H1 (cell line): ENCODE results near the gene UGGT2. TPM values are rescaled to one million over a fixed set of nuclear protein-coding genes. Genes with fewer than 3 reads are reported as not detected.

ENCODE experiments used
- CTCF ChIA-PET: fragments of 300-600 bp; sonication (Branson Sonifier 250); formaldehyde crosslinking; loops from one replicate; lab custom pipeline; 2021; ENCODE audit not compliant: partially characterized antibody; lab: Charles Lee
- POLR2A ChIA-PET: fragments of 300-600 bp; sonication (Branson Sonifier 250); formaldehyde crosslinking; loops from one replicate; lab custom pipeline; 2021; ENCODE audit warnings: inconsistent platforms; ENCODE audit not compliant: partially characterized antibody; lab: Charles Lee
- DNase-seq, 2 experiments: peaks; one replicate each; pipeline versions ENCODE4 v3.0.0 to v3.0.0-alpha.2; 2010 to 2022; ENCODE audit warnings: low spot score in 2 of 2, low read depth in 1 of 2, mixed read lengths in 1 of 2
- FAIRE-seq: peaks from 2 replicates; lab custom pipeline; 2011; peaks lifted over from hg19 to GRCh38; lab: Jason Lieb, UNC
- H2AFZ ChIP-seq: 2 replicates; pipeline ENCODE4 v1.8.1; 2012; ENCODE audit warnings: low read length, inconsistent platforms
- H2AK5ac ChIP-seq: 2 replicates; pipeline ENCODE4 v1.6.1; 2013; ENCODE audit warnings: low read depth, low read length
- H2BK120ac ChIP-seq: replicated peaks from 2 replicates; pipeline ENCODE3; 2013; ENCODE audit warnings: low read depth, low read length, inconsistent platforms
- H2BK12ac ChIP-seq: 2 replicates; pipeline ENCODE4 v1.6.1; 2013; ENCODE audit warnings: low read depth, low read length
- H2BK15ac ChIP-seq: 2 replicates; pipeline ENCODE4 v1.6.1; 2013; ENCODE audit warnings: low read length
- H2BK20ac ChIP-seq: 2 replicates; pipeline ENCODE4 v1.6.1; 2013; ENCODE audit warnings: low read length
- H2BK5ac ChIP-seq: 2 replicates; pipeline ENCODE4 v1.6.1; 2013; ENCODE audit warnings: low read depth, low read length
- H3K14ac ChIP-seq: 2 replicates; pipeline ENCODE4 v1.6.1; 2013; ENCODE audit warnings: inconsistent platforms; ENCODE audit not compliant: insufficient read length
- H3K18ac ChIP-seq: 2 replicates; pipeline ENCODE4 v1.6.1; 2013; ENCODE audit warnings: low read length; ENCODE audit errors: extremely low read depth
- H3K23ac ChIP-seq: 2 replicates; pipeline ENCODE4 v1.6.1; 2013; ENCODE audit warnings: inconsistent platforms; ENCODE audit not compliant: insufficient read length
- H3K23me2 ChIP-seq: 2 replicates; pipeline ENCODE4 v1.6.1; 2013; ENCODE audit warnings: low read depth, low read length
- H3K27ac ChIP-seq: 2 replicates; pipeline ENCODE4 v1.6.1; 2011; ENCODE audit warnings: low read depth, low read length, inconsistent platforms
- H3K27me3 ChIP-seq, 4 experiments: replicated peaks in 1 of 4; 1 replicate in 1 of 4; 2 replicates in 3 of 4; pipeline versions ENCODE4 v1.6.1 to v1.8.1; 2011 to 2013; ENCODE audit warnings: low read length in 3 of 4, mild to moderate bottlenecking in 3 of 4, inconsistent platforms in 2 of 4, mixed read lengths in 2 of 4, moderate library complexity in 1 of 4; ENCODE audit not compliant: control insufficient read depth in 3 of 4, insufficient read depth in 3 of 4; ENCODE audit errors: extremely low read depth in 1 of 4
- H3K36me3 ChIP-seq, 4 experiments: 2 replicates each; pipeline versions ENCODE4 v1.6.1 to v1.8.1; 2011 to 2013; ENCODE audit warnings: mild to moderate bottlenecking in 4 of 4, low read length in 3 of 4, moderate library complexity in 2 of 4, control low read depth in 1 of 4, inconsistent platforms in 1 of 4; ENCODE audit not compliant: insufficient read depth in 4 of 4, control insufficient read depth in 2 of 4
- H3K4ac ChIP-seq: replicated peaks from 2 replicates; pipeline ENCODE3; 2013; ENCODE audit warnings: low read length, low read depth, mixed read lengths, inconsistent platforms; ENCODE audit not compliant: insufficient read length
- H3K4me1 ChIP-seq, 4 experiments: replicated peaks in 1 of 4; 1 replicate in 1 of 4; 2 replicates in 3 of 4; pipeline versions ENCODE4 v1.6.1 to v1.8.1; 2011 to 2013; ENCODE audit warnings: low read length in 3 of 4, inconsistent platforms in 2 of 4, mixed read lengths in 1 of 4; ENCODE audit not compliant: insufficient read depth in 4 of 4, control insufficient read depth in 3 of 4
- H3K4me2 ChIP-seq, 2 experiments: 2 replicates each; pipeline versions ENCODE4 v1.6.1 to v1.8.1; 2011 to 2013; ENCODE audit warnings: low read depth in 2 of 2, low read length in 2 of 2, control low read depth in 1 of 2, inconsistent platforms in 1 of 2, mild to moderate bottlenecking in 1 of 2; ENCODE audit not compliant: insufficient read depth in 1 of 2
- H3K4me3 ChIP-seq, 4 experiments: fragments of 200-600, 300-600 bp in 1 of 4; sonication (generic), shearing (Covaris generic), sonication (Bioruptor Twin) in 1 of 4; 2 replicates each; pipeline versions ENCODE4 v1.5.1 to v1.8.1; 2011 to 2016; ENCODE audit warnings: low read length in 4 of 4, low read depth in 3 of 4, control low read depth in 2 of 4, inconsistent platforms in 2 of 4, mild to moderate bottlenecking in 2 of 4, mixed read lengths in 1 of 4, moderate library complexity in 1 of 4; ENCODE audit not compliant: insufficient read depth in 2 of 4; ENCODE audit errors: extremely low read depth in 1 of 4
- H3K56ac ChIP-seq: replicated peaks from 2 replicates; pipeline ENCODE3; 2013; ENCODE audit warnings: low read depth, mild to moderate bottlenecking, mixed read lengths, low read length, inconsistent platforms; ENCODE audit not compliant: insufficient read length
- H3K79me1 ChIP-seq: 2 replicates; pipeline ENCODE4 v1.6.1; 2013; ENCODE audit warnings: low read depth, low read length, control low read depth
- H3K79me2 ChIP-seq, 2 experiments: 2 replicates each; pipeline versions ENCODE4 v1.6.1 to v1.8.1; 2012 to 2013; ENCODE audit warnings: low read length in 2 of 2, mild to moderate bottlenecking in 2 of 2, inconsistent platforms in 1 of 2; ENCODE audit not compliant: insufficient read depth in 2 of 2, control insufficient read depth in 1 of 2
- H3K9ac ChIP-seq, 4 experiments: replicated peaks in 1 of 4; 1 replicate in 1 of 4; 2 replicates in 3 of 4; pipeline versions ENCODE4 v1.6.1 to v1.8.1; 2011 to 2013; ENCODE audit warnings: low read depth in 3 of 4, low read length in 3 of 4, control low read depth in 2 of 4, mild to moderate bottlenecking in 2 of 4, moderate library complexity in 2 of 4, inconsistent platforms in 1 of 4; ENCODE audit errors: extremely low read depth in 1 of 4
- H3K9me3 ChIP-seq, 2 experiments: 2 replicates each; pipeline versions ENCODE4 v1.6.1 to v1.8.1; 2012 to 2013; ENCODE audit warnings: mild to moderate bottlenecking in 2 of 2, moderate library complexity in 2 of 2, control low read depth in 1 of 2, inconsistent platforms in 1 of 2, low read depth in 1 of 2, low read length in 1 of 2, mixed read lengths in 1 of 2; ENCODE audit not compliant: insufficient read depth in 2 of 2
- H4K20me1 ChIP-seq, 2 experiments: replicated peaks in 1 of 2; 2 replicates each; pipeline versions ENCODE3 to v1.8.1; 2011 to 2013; ENCODE audit warnings: inconsistent platforms in 2 of 2, low read length in 2 of 2, mild to moderate bottlenecking in 1 of 2; ENCODE audit not compliant: insufficient read depth in 2 of 2, control insufficient read depth in 1 of 2
- H4K5ac ChIP-seq: 2 replicates; pipeline ENCODE4 v1.6.1; 2013; ENCODE audit warnings: low read length, low read depth, mixed read lengths, inconsistent platforms; ENCODE audit not compliant: insufficient read length
- H4K8ac ChIP-seq: 2 replicates; pipeline ENCODE4 v1.8.0; 2013; ENCODE audit warnings: mild to moderate bottlenecking, moderate library complexity, low read length, inconsistent platforms; ENCODE audit not compliant: insufficient read depth; ENCODE audit errors: extremely low read depth
- H4K91ac ChIP-seq: replicated peaks from 2 replicates; pipeline ENCODE3; 2013; ENCODE audit warnings: low read length, mixed read lengths, inconsistent platforms; ENCODE audit not compliant: insufficient read length
- BACH1 ChIP-seq: IDR thresholded peaks from 2 replicates; pipeline ENCODE4 v1.6.1; 2012; ENCODE audit warnings: low read length, improper control_type of control experiment
- HDAC2 ChIP-seq, 2 experiments: fragments of 300-600 bp in 1 of 2; sonication (generic) in 1 of 2; IDR thresholded peaks; 2 replicates each; pipeline ENCODE4 v1.6.1; 2011 to 2012; ENCODE audit warnings: low read depth in 2 of 2, low read length in 2 of 2, mild to moderate bottlenecking in 2 of 2, moderate library complexity in 2 of 2, borderline replicate concordance in 1 of 2, inconsistent platforms in 1 of 2
- HDAC6 ChIP-seq: IDR thresholded peaks from one replicate; pipeline ENCODE4 v1.7.1; 2012; ENCODE audit warnings: low read depth, mild to moderate bottlenecking, inconsistent platforms, low read length, moderate library complexity
- PHF8 ChIP-seq: fragments of 200-600 bp; sonication (generic); conservative IDR thresholded peaks from 2 replicates; pipeline ENCODE4 v1.7.1; 2012; ENCODE audit warnings: low read depth, mild to moderate bottlenecking, inconsistent platforms, low read length, moderate library complexity
- POLR2A ChIP-seq, 2 experiments: IDR thresholded peaks; 1 replicate in 1 of 2; 2 replicates in 1 of 2; pipeline ENCODE4 v1.6.1; 2011; ENCODE audit warnings: low read depth in 2 of 2, low read length in 2 of 2, mild to moderate bottlenecking in 2 of 2; ENCODE audit errors: control extremely low read depth in 1 of 2
- SIRT6 ChIP-seq: IDR thresholded peaks from one replicate; pipeline ENCODE4 v1.7.1; 2012; ENCODE audit warnings: low read length, inconsistent platforms
- TAF7 ChIP-seq: optimal IDR thresholded peaks from 2 replicates; pipeline ENCODE3; 2011; ENCODE audit warnings: low read depth, mild to moderate bottlenecking, inconsistent platforms, low read length, moderate library complexity, borderline replicate concordance
- TBP ChIP-seq: IDR thresholded peaks from 2 replicates; pipeline ENCODE4 v1.6.1; 2011; ENCODE audit warnings: low read depth, low read length, improper control_type of control experiment
- WGBS, 2 experiments: shearing (Covaris generic) in 1 of 2; methylation state at CpG; one replicate each; pipeline versions ENCODE4 v1.1.6 to v1.1.7; 2013 to 2015; ENCODE audit warnings: low lambda C conversion rate in 2 of 2, mixed read lengths in 2 of 2, inconsistent platforms in 1 of 2, low coverage in 1 of 2, missing lambda C conversion rate in 1 of 2; ENCODE audit not compliant: insufficient replicate concordance in 2 of 2, insufficient coverage in 1 of 2, insufficient read length in 1 of 2; ENCODE audit errors: extremely low coverage in 1 of 2, missing lambda C conversion rate in 1 of 2; 5-methylcytosine and 5-hydroxymethylcytosine counted together
- polyA plus RNA-seq, 7 experiments: library from polyadenylated mRNA; depleted of rRNA in 3 of 7; stranded (reverse) in 5 of 7; unstranded in 2 of 7; fragments of >200 nt in 5 of 7; fragments of 200-250 nt in 2 of 7; gene quantifications; 1 replicate in 5 of 7; 2 replicates in 1 of 7; 4 replicates in 1 of 7; pipeline versions ENCODE4 v1.2.1 to v1.2.3, GENCODE V29; 2011 to 2013; ENCODE audit warnings: missing spikeins in 2 of 7, mixed read lengths in 2 of 7
- total RNA-seq: library from RNA; stranded (reverse); fragmentation: NEBNext Ultra II Directional; extraction: Animal tissue kit (Norgen Biotek cat#: 25700); gene quantifications from 2 replicates; pipeline ENCODE4 v1.2.1, GENCODE V29; 2021

UGGT2 gene
- total and polyA plus RNA-seq, 2 of the 8 experiments (the other 6 are each of a cell fraction or from before 2014, with no cell fraction given): 5.9 to 25.1 TPM

DNA sequence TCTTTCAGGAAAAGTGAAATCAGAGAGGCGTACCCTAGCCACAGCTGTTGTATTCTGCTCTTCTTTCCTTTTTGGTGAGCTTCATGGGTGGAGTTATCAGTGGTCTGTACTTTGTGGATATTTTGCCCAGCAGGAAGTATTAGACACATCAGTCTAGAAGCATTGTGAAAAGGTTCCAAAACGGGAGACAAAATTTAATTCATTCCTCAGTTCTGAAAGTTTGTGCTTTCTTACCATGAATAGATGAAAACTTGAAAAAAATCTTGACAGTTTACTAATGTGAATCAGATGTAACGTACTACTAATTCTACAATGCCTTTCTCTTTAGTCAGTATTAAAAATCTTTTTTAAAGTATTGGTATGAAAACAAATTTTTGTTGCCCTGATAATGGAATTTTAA, 259.4 kb downstream of the UGGT2 start:
- Histone ChIP-seq H3K14ac (no peak overlapping the region), H3K79me2 (no peaks in the 10 kb centered on the region), H3K36me3 (peaks cover 0 to 7% (median 1%) of the 10 kb centered on the region in 4 experiments; a peak in 5 of 8 replicates), H2BK12ac (no peak overlapping the region), H3K4ac (no peak overlapping the region), H3K79me1 (no peaks in the 10 kb centered on the region), H3K18ac (no peak overlapping the region), H2BK20ac (no peak overlapping the region), H2BK15ac (no peak overlapping the region), H3K56ac (no peak overlapping the region), H4K20me1 (no peaks in the 10 kb centered on the region), H2AFZ (no peak overlapping the region), H3K9me3 (no peaks in the 10 kb centered on the region), H3K4me3 (no peak overlapping the region), H2BK120ac (no peak overlapping the region), H3K27ac (no peak overlapping the region), H3K4me2 (no peak overlapping the region), H3K4me1 (no peaks in the 10 kb centered on the region), H2BK5ac (no peak overlapping the region), H3K23ac (no peak overlapping the region), H4K91ac (no peak overlapping the region), H3K9ac (no peak overlapping the region), H3K27me3 (no peaks in the 10 kb centered on the region), H4K8ac (no peak overlapping the region), H2AK5ac (no peak overlapping the region), H3K23me2 (no peaks in the 10 kb centered on the region), H4K5ac (no peak overlapping the region)
- CTCF ChIA-PET: interaction anchor here (0.6 kb wide), 1 partner anchor 50 kb away, joined by 3 read pairs; no protein-coding TSS in a partner anchor
- FAIRE-seq (no peak), DNase-seq (no peak)
- WGBS, 2 experiments: 93% methylated on average over 3 of the region's 3 CpGs; no CpG with 5 or more reads in 1 of the 2 experiments
- POLR2A ChIA-PET: no interaction called here
- TF ChIP-seq TAF7: no peak
- no peak for TF ChIP-seq SIRT6
- no peak for TF ChIP-seq HDAC6
- TF ChIP-seq TBP: no peak
- no peak for TF ChIP-seq BACH1
- TF ChIP-seq HDAC2 (IDR thresholded peaks at IDR 0.05; ENCODE audit: borderline replicate concordance in 1 of 2, low read depth in 2 of 2, low read length in 2 of 2): no peak
- TF ChIP-seq POLR2A (IDR thresholded peaks at IDR 0.05; ENCODE audit: control extremely low read depth in 1 of 2, low read depth in 2 of 2, low read length in 2 of 2): no peak
- TF ChIP-seq PHF8: no peak
